NB4 (cell line): ENCODE results near the gene MAP3K1.

ENCODE experiments used
- DNase-seq: peaks from one replicate; pipeline ENCODE4 v3.0.0; 2010; ENCODE audit warnings: low read depth
- H3K4me3 ChIP-seq: one replicate; pipeline ENCODE4 v1.5.1; 2011; ENCODE audit warnings: mild to moderate bottlenecking, low read depth, low read length, moderate library complexity
- MYC ChIP-seq: IDR thresholded peaks from 2 replicates; pipeline ENCODE4 v1.6.1; 2011; ENCODE audit warnings: low read depth, low read length
- POLR2A ChIP-seq: IDR thresholded peaks from 2 replicates; pipeline ENCODE4 v1.6.1; 2011; ENCODE audit warnings: mild to moderate bottlenecking; ENCODE audit not compliant: insufficient read length; ENCODE audit errors: extremely low read depth
- TF ChIP-seq, protein P1 (sequence below): IDR thresholded peaks from 2 replicates; pipeline ENCODE4 v1.6.1; 2011; ENCODE audit warnings: low read depth, low read length
- TF ChIP-seq, protein P2 (sequence below): IDR thresholded peaks from one replicate; pipeline ENCODE4 v1.5.1; 2012; ENCODE audit warnings: low read depth, low read length

Gene MAP3K1

DNA sequence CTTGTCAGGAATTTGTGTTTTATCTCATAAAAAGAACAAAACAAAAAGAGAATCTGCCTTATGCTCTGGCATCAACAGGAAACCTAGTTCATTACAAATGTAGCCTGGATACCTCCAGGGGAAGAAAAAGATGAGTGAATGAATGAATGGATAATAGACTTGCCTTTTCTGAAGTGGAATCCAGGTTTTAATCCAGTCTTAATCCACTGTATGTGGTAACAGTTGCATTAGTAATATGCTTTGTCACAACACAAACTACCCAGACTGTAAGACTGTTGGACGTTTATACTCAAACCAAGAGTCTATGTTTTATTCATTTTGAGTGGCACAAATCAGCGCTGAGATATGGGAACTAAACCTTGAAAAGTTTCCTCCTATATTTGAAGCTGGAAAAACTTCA is 32.1 kb upstream of the MAP3K1 start:
- TF ChIP-seq MYC (no peak), POLR2A (no peak)
- TF ChIP-seq, protein P1, sequence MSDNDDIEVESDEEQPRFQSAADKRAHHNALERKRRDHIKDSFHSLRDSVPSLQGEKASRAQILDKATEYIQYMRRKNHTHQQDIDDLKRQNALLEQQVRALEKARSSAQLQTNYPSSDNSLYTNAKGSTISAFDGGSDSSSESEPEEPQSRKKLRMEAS: no peak
- TF ChIP-seq, protein P2, sequence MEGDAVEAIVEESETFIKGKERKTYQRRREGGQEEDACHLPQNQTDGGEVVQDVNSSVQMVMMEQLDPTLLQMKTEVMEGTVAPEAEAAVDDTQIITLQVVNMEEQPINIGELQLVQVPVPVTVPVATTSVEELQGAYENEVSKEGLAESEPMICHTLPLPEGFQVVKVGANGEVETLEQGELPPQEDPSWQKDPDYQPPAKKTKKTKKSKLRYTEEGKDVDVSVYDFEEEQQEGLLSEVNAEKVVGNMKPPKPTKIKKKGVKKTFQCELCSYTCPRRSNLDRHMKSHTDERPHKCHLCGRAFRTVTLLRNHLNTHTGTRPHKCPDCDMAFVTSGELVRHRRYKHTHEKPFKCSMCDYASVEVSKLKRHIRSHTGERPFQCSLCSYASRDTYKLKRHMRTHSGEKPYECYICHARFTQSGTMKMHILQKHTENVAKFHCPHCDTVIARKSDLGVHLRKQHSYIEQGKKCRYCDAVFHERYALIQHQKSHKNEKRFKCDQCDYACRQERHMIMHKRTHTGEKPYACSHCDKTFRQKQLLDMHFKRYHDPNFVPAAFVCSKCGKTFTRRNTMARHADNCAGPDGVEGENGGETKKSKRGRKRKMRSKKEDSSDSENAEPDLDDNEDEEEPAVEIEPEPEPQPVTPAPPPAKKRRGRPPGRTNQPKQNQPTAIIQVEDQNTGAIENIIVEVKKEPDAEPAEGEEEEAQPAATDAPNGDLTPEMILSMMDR: no peak
- no peak overlapping the region for H3K4me3 ChIP-seq

DNA sequence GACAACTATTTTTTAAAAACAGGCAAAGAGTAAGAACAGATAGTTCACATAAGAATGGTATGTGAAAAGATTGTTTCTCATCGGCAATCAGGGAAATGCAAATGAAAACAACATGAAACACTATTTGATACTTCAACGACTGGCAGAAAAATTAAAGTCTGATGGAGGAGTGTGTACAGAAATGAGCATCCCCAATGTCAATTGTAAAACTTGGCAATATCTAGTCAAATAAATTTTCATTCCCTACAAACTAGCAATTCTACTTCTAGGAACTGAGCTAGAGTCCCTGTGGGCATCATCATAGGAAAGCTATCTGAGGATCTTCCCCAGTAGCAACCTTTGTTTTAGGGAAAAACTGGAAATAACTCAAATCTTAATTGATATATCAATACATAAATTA is 29.0 kb upstream of the MAP3K1 start:
- TF ChIP-seq, protein P1: no peak
- no peak for TF ChIP-seq POLR2A
- TF ChIP-seq, protein P2: no peak
- TF ChIP-seq MYC: no peak
- no peak overlapping the region for H3K4me3 ChIP-seq
- DNase-seq: no peak

More for the DNA sequence above, 32.1 kb upstream of the MAP3K1 start:
- DNase-seq: no peak

DNA sequence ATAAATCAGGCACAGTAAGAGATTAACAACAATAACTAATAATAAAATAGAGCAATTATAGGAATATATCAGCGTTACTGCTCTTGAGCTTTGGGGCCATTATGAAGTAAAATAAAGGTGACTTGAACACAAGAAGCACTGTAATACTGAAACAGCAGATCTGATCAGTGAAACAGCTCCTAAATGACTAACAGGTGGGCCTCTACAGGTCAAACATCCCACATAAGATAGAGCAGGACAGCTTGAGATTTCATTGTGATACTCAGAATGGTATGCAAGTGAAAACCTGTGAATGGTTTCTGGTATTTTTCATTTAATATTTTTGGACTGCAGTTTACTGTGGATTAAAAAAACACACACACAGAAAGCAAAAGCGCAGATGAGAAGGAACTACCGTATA is 24.0 kb upstream of the MAP3K1 start:
- no peak overlapping the region for H3K4me3 ChIP-seq
- DNase-seq: no peak
- no peak for TF ChIP-seq MYC
- TF ChIP-seq, protein P1: no peak

DNA sequence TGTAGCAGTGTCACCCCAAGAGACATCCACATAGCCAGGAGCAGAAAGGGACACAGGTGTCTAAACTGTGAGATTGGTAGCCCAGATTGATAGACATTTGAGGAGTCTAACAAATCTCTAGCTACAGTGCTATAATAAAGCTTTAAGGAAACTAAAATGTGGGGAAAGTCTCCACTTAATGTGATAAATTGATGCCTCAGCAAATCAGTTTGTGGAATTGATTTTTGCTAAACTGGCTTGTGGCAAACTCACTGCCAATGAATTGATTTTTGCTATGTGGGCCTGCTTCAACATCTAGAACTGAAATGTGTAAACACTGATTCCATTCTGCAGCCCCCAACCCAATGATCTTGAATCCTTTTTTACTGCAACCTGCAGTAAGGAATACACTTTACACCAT is 16.8 kb upstream of the MAP3K1 start:
- TF ChIP-seq, protein P1: no peak
- TF ChIP-seq, protein P2: no peak
- TF ChIP-seq MYC (no peak), POLR2A (no peak)

DNA sequence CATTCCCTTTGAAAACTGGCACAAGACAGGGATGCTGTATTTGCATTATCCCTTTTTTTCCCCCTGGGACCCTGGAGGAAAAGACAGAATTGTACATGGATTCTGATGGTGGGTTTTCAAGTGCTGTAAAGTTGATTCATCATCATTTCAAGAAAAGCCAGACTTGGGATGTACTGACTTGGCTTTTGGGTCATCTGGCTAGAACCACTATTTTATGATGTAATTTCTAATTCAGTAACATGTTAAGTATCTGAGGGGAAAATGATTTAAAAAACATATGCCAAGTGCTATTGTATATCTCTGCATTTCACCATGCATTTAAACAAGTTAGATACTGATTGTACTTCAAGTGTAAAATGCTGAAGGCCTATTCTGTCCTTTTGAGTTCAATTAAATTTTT is 15.2 kb upstream of the MAP3K1 start:
- no peak overlapping the region for H3K4me3 ChIP-seq
- TF ChIP-seq MYC (no peak), POLR2A (no peak)
- TF ChIP-seq, protein P2: no peak
- TF ChIP-seq, protein P1: no peak
- DNase-seq: no peak

More for the DNA sequence above, 16.8 kb upstream of the MAP3K1 start:
- no peak overlapping the region for H3K4me3 ChIP-seq
- DNase-seq: no peak

DNA sequence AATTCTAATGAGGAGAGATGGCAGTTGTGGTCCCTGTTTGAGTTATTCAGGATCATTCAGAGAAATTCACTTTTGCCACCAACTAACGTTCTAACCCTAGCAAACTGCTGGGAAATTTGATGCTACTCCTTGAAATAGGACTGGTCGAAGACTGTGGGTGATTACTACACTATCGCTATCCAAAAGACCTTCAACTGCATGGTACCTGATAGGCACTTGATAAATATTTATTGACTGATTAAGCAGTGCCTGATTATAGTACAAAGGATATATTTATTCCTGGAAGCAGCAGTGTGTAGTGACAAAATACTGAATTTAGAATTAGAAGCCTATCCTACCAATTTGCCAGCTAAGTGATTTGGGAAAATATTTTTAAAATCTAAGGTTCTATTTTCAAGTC is 14.1 kb upstream of the MAP3K1 start:
- no peak for DNase-seq
- TF ChIP-seq POLR2A (no peak), MYC (no peak)
- TF ChIP-seq, protein P2: no peak
- TF ChIP-seq, protein P1: no peak

More for the DNA sequence above, 14.1 kb upstream of the MAP3K1 start:
- H3K4me3 ChIP-seq: no peak overlapping the region
